GM04503 (cell line): ENCODE results near the gene CIB2.
"Not testable (repeated sequence)": the region's sequence is repeated elsewhere in the genome, so short reads cannot be mapped to it uniquely, and the experiment has no call there.

Source experiments
- DNase-seq: peaks from one replicate; pipeline ENCODE4 v3.0.0-alpha.2; 2012; ENCODE audit warnings: low read depth

Gene CIB2

GRCh38 chr15:78131295-78132061, at the start of gene CIB2:
TSS of gene CIB2 (minus strand) at chr15:78131445. CDS start at chr15:78131215, 230 bp downstream.
- DNase-seq = no peak

- DNase-seq = no peak
These were observed 48.7 kb upstream of the CIB2 start for GRCh38 chr15:78179906-78180305.

- DNase-seq = no peak
These were observed 48.1 kb upstream of the CIB2 start for GRCh38 chr15:78179286-78179840.

- DNase-seq = no peak
These were observed 46.8 kb upstream of the CIB2 start for GRCh38 chr15:78178064-78178463.

GRCh38 chr15:78177447-78177873, 46.2 kb upstream of the CIB2 start:
- no peak for DNase-seq

GRCh38 chr15:78175330-78175729, 44.1 kb upstream of the CIB2 start:
- no peak for DNase-seq

- DNase-seq = no peak
These were observed 43.2 kb upstream of the CIB2 start for GRCh38 chr15:78174401-78174800.

- DNase-seq = no peak
These were observed 40.7 kb upstream of the CIB2 start for GRCh38 chr15:78171864-78172472.

GRCh38 chr15:78170848-78171773, 39.9 kb upstream of the CIB2 start:
- no peak for DNase-seq

- no peak for DNase-seq
These were observed 37.4 kb upstream of the CIB2 start for GRCh38 chr15:78168608-78169007.

- DNase-seq = no peak
These were observed 36.1 kb upstream of the CIB2 start for GRCh38 chr15:78167227-78167888.

GRCh38 chr15:78164010-78164409, 32.8 kb upstream of the CIB2 start:
- DNase-seq = no peak

GRCh38 chr15:78162038-78162437, 30.8 kb upstream of the CIB2 start:
- no peak for DNase-seq

- DNase-seq = no peak
These were observed 28.1 kb upstream of the CIB2 start for GRCh38 chr15:78159395-78159794.

- DNase-seq = no peak
These were observed 26.0 kb upstream of the CIB2 start for GRCh38 chr15:78157203-78157602.

- DNase-seq = no peak
These were observed 25.4 kb upstream of the CIB2 start for GRCh38 chr15:78156653-78157052.

- no peak for DNase-seq
These were observed 24.2 kb upstream of the CIB2 start for GRCh38 chr15:78155355-78155939.

GRCh38 chr15:78154955-78155354, 23.7 kb upstream of the CIB2 start:
- no peak for DNase-seq

GRCh38 chr15:78151075-78151474, 19.8 kb upstream of the CIB2 start:
- not testable (repeated sequence) for DNase-seq

GRCh38 chr15:78149805-78150751, 18.8 kb upstream of the CIB2 start:
- no peak for DNase-seq
